HCEC 1CT (cell line): ENCODE results near the gene TRPM3.

Experiments
- DNase-seq: peaks from one replicate; pipeline ENCODE4 v3.0.0-alpha.2; 2017

The TRPM3 gene

GRCh38 chr9:70813141-70813540 lies 308.3 kb downstream of the TRPM3 start:
- DNase-seq: no peak

GRCh38 chr9:70811638-70812037 lies 309.8 kb downstream of the TRPM3 start:
- no peak for DNase-seq

GRCh38 chr9:70806875-70807274 lies 314.5 kb downstream of the TRPM3 start:
- no peak for DNase-seq

- DNase-seq: no peak
Measured at GRCh38 chr9:70805949-70806348, 315.5 kb downstream of the TRPM3 start.

GRCh38 chr9:70802758-70803436 lies 318.5 kb downstream of the TRPM3 start:
- DNase-seq: no peak

- peak; percentile 75 for DNase-seq
Measured at GRCh38 chr9:70802206-70802605, 319.2 kb downstream of the TRPM3 start.

- DNase-seq: peak; percentile 34
Measured at GRCh38 chr9:70801181-70801829, 320.1 kb downstream of the TRPM3 start.

GRCh38 chr9:70798018-70798417 lies 323.4 kb downstream of the TRPM3 start:
- DNase-seq: no peak

GRCh38 chr9:70795841-70796240 lies 325.6 kb downstream of the TRPM3 start:
- DNase-seq: no peak

GRCh38 chr9:70792796-70793195 lies 328.6 kb downstream of the TRPM3 start:
- no peak for DNase-seq

GRCh38 chr9:70791936-70792335 lies 329.5 kb downstream of the TRPM3 start:
- DNase-seq: no peak

GRCh38 chr9:70789086-70789485 lies 332.3 kb downstream of the TRPM3 start:
- no peak for DNase-seq

- DNase-seq: no peak
Measured at GRCh38 chr9:70784456-70784855, 337.0 kb downstream of the TRPM3 start.

- no peak for DNase-seq
Measured at GRCh38 chr9:70778568-70778967, 342.9 kb downstream of the TRPM3 start.

- DNase-seq: no peak
Measured at GRCh38 chr9:70773579-70773978, 347.8 kb downstream of the TRPM3 start.

GRCh38 chr9:70772601-70773000 lies 348.8 kb downstream of the TRPM3 start:
- no peak for DNase-seq

GRCh38 chr9:70765946-70766345 lies 355.5 kb downstream of the TRPM3 start:
- DNase-seq: no peak

- DNase-seq: no peak
Measured at GRCh38 chr9:70761139-70761670, 360.2 kb downstream of the TRPM3 start.

GRCh38 chr9:70760228-70760627 lies 361.2 kb downstream of the TRPM3 start:
- DNase-seq: no peak

GRCh38 chr9:70753311-70753710 lies 368.1 kb downstream of the TRPM3 start:
- no peak for DNase-seq

GRCh38 chr9:70749066-70749465 lies 372.4 kb downstream of the TRPM3 start:
- DNase-seq: no peak

GRCh38 chr9:70747261-70747718 lies 374.1 kb downstream of the TRPM3 start:
- peak; percentile 25 for DNase-seq

GRCh38 chr9:70746760-70747159 lies 374.7 kb downstream of the TRPM3 start:
- peak; percentile 24 for DNase-seq

GRCh38 chr9:70746316-70746715 lies 375.1 kb downstream of the TRPM3 start:
- DNase-seq: no peak
